GM19240 (cell line): ENCODE results near the gene GMCL2.

Experiments
- DNase-seq: peaks from one replicate; pipeline ENCODE4 v3.0.0; 2011; ENCODE audit warnings: low spot score; ENCODE audit not compliant: insufficient read length

Gene GMCL2

GRCh38 chr5:178221853-178222252 lies 34.7 kb upstream of the GMCL2 start:
- DNase-seq: no peak

GRCh38 chr5:178221282-178221681 lies 34.1 kb upstream of the GMCL2 start:
- DNase-seq: no peak

GRCh38 chr5:178218827-178219226 lies 31.7 kb upstream of the GMCL2 start:
- no peak for DNase-seq

DNA sequence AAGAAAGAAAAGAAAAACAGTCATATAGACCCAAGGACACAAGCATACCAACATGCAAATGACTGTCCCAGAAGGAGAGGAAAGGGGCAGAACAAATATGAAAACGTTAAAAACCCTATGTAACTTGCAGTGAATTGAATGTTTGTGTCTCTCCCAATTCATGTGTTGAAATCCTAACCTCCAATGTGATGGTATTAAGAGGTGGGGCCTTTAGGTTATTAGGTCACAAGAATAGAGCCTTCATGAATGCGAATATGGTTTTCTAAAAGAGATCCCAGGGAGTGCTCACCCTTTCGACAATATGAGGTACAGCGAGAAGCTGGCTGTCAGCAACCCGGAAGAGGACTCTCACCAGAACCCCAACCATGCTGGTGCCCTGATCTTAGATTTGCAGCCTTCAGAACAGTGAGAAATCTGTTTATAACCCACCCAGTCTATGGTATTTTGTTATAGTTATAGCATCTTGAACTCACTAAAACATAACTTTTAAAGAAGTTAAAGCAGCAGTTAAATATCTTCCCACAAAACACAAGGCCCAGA lies 31.1 kb upstream of the GMCL2 start:
- DNase-seq: no peak

DNA sequence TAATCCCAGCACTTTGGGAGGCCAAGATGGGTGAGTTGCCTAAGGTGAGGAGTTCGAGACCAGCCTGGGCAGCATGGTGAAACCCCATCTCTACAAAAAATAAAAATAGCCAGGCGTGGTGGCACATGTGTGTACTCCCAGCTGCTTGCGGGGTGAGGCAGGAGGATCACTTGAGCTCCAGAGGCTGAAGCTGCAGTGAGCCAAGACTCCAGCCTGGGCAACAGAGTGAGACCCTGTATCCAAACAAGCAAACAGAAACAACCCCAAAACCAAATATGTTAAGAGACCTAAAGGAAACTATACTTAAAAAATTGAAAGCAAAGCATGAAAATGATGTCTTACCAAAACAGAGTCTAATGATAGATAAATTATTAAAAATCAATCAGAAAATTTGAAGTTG lies 29.6 kb upstream of the GMCL2 start:
- DNase-seq: no peak

GRCh38 chr5:178216088-178216534 lies 28.9 kb upstream of the GMCL2 start:
- DNase-seq: no peak

GRCh38 chr5:178215280-178216002 lies 28.3 kb upstream of the GMCL2 start:
- no peak for DNase-seq

DNA sequence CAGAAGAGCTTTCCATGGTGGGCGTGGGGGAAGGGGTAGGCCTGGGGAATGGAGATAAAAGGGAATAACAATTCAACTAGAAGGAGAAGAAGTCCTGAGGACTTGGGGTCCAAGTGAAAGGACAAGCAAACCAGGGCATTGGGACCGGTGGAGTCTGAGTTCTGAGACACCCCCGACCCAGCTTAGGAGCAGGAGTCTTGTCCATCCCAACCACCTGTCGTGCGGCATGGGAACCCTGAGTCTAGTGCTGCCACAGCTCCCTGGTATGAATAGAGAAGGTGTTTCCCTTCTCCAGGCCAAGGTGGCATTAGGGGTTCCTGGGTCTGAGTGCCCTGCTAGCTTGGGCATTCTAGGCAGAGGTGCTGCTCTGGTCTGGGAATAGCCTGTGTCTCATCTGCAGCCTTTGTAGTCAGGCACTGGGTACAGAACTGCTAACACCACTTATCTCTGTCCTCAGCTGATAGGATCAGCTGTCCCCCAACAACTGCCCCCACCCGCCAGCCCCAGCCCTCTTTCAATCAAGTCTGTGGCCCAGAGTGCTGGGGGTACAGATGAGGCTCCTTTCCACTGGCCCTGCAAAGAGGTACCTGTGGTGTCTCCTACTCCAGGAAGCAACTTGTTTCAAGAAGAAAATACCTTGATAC lies 27.1 kb upstream of the GMCL2 start:
- no peak for DNase-seq

DNA sequence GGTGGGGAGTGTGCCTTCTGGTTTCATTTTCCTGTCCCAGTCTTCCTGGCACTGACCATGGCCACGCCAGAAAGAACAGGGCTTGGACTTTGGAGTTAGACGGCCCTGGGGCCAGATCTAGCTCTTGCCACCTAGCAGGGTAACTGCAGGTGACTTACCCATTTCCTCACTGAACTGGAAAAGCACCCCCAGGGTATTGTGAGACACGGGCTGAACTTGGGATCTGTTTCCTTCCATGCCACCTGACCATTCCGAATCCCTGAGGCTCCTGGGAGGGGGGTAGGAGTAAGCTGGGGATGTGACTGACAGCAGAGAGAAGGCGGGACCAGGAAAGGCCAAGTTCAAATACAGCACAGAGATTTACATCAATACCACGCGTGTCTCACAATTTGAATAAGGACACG lies 26.6 kb upstream of the GMCL2 start:
- DNase-seq: no peak

- no peak for DNase-seq
Observed at GRCh38 chr5:178213003-178213461, 25.9 kb upstream of the GMCL2 start.

GRCh38 chr5:178212241-178213002 lies 25.3 kb upstream of the GMCL2 start:
- no peak for DNase-seq

GRCh38 chr5:178211095-178212048 lies 24.2 kb upstream of the GMCL2 start:
- no peak for DNase-seq

DNA sequence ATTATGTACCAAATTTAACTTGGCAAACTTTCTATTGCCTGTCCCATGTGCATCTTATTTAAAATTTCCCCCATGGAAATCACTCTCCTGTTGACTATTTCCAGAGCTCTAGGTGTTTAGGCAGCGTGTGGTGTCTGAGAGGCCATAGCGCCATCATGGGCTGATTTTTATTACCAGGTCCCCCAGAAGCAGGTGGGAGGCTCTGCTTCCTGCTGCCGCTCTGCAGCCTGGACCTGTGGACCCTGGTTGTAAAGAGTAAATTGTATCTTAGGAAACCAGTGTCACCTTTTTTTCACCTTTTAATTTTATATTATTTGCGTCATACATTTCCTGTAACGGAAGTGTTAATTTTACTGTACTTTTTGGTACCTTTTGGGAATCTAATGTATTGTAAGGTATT lies 23.5 kb upstream of the GMCL2 start:
- DNase-seq: no peak

DNA sequence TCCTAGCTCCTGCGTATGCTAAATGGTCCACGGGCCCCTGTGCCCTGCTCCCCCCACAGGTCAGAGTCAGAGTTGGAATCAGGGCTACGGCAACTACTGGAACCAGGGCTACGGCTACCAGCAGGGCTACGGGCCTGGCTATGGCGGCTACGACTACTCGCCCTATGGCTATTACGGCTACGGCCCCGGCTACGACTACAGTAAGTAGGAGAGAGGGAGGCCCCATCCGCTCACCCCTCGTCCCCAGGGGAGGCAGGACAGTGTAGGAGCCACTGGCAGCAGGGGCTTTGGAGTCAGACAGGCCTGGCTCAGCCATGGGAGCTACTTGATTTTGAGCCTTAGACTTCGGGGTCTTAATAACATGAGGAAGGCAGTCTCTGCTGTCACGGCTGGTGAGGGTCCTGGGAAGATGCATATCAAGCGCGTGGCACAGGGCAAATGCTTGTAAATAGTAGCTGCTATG lies 22.9 kb upstream of the GMCL2 start:
- DNase-seq: no peak

DNA sequence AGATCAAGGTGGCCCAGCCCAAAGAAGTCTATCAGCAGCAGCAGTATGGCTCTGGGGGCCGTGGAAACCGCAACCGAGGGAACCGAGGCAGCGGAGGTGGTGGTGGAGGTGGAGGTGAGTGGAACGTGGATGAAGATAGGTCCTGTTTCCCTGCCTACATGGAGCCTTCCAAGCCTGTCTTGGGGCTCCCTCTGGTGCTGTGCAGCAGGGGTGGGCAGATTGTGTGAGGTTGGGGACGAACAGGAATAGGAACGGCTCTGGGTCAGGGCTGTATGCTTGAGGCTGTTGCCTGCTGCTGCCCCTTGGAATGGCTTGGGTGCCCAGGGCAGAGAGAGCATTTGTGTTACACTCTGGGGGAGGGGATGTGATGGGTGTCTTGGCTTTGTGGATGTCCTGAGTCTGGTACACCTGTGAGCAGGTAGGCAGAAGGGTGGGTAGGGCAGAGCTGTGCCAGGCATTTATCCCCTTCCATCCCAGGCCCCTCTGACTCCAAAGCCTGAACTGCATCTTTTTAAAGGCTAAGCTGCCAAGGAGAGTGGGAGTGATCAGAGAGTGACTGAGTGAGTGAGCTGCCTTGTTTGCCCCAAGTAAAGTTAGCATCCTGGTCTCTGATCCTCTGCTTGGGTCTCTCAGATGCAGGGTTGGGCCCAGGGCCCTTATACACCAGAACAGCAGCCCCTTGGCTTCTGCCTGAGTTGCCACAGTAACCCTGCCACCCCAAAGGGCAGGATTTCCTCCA lies 22.3 kb upstream of the GMCL2 start:
- DNase-seq: no peak

DNA sequence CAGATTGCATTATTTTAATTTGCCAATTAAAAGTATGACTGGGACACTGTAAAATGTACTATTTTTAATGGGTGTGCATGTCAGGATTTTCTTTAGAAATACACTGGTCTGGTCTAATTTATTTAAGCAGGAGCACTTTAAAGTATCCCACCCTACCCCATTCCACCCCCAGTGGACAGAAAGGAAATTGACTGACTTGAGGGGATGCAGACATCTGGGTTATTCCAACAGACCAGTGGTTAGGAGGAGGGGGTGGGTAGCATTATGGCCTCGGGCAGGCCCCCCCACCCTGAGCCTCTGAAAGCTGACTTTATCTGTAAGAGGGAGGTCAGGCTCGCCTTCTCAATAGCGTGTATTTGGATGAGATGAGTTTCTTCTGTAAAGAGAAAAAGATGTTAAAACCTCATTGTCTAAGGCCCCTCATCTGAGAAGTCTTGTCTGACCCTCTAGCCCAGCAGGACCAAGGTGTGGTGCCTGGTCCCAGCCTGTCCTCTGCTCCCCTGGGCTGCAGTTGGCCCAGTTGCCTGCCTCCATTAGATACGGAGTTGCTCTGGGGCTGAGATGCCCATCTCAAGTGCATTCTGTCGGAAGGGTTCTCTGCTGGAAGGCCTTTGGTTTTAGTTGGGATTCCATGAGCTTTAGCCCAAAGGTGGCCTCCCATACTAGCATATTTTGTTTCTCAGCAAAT lies 21.5 kb upstream of the GMCL2 start:
- no peak for DNase-seq

DNA sequence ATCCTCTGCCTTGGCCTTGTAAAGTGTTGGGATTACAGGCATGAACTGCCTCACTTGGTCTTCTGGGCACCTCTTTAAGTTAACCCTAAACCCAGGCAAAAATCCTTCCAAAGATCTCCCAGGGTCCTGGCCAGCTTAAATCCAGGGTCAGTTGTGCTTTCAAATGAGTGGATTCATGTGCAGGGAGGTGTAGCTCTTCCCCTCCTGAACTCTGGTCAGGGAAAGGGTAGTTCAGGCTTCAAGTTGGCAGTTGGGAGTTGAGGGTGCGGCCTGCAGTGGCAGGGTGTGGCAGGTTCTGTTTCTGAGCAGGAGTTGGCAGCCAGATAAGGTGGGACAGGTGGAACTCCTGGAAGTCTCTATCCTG lies 20.7 kb upstream of the GMCL2 start:
- no peak for DNase-seq

GRCh38 chr5:178207183-178207916 lies 20.2 kb upstream of the GMCL2 start:
- no peak for DNase-seq
